H1 (cell line): ENCODE measurements around the gene SNX27. TPM values are rescaled to one million over a fixed set of nuclear protein-coding genes. Genes with fewer than 3 reads are reported as not detected.

Experiments
- CTCF ChIA-PET: fragments of 300-600 bp; sonication (Branson Sonifier 250); formaldehyde crosslinking; loops from one replicate; lab custom pipeline; 2021; ENCODE audit not compliant: partially characterized antibody; lab: Charles Lee
- POLR2A ChIA-PET: fragments of 300-600 bp; sonication (Branson Sonifier 250); formaldehyde crosslinking; loops from one replicate; lab custom pipeline; 2021; ENCODE audit warnings: inconsistent platforms; ENCODE audit not compliant: partially characterized antibody; lab: Charles Lee
- DNase-seq, 2 experiments: peaks; one replicate each; pipeline versions ENCODE4 v3.0.0 to v3.0.0-alpha.2; 2010 to 2022; ENCODE audit warnings: low spot score in 2 of 2, low read depth in 1 of 2, mixed read lengths in 1 of 2
- FAIRE-seq: peaks from 2 replicates; lab custom pipeline; 2011; peaks lifted over from hg19 to GRCh38; lab: Jason Lieb, UNC
- H2AFZ ChIP-seq: 2 replicates; pipeline ENCODE4 v1.8.1; 2012; ENCODE audit warnings: low read length, inconsistent platforms
- H2AK5ac ChIP-seq: 2 replicates; pipeline ENCODE4 v1.6.1; 2013; ENCODE audit warnings: low read depth, low read length
- H2BK120ac ChIP-seq: replicated peaks from 2 replicates; pipeline ENCODE3; 2013; ENCODE audit warnings: low read depth, low read length, inconsistent platforms
- H2BK12ac ChIP-seq: 2 replicates; pipeline ENCODE4 v1.6.1; 2013; ENCODE audit warnings: low read depth, low read length
- H2BK15ac ChIP-seq: 2 replicates; pipeline ENCODE4 v1.6.1; 2013; ENCODE audit warnings: low read length
- H2BK20ac ChIP-seq: 2 replicates; pipeline ENCODE4 v1.6.1; 2013; ENCODE audit warnings: low read length
- H2BK5ac ChIP-seq: 2 replicates; pipeline ENCODE4 v1.6.1; 2013; ENCODE audit warnings: low read depth, low read length
- H3K14ac ChIP-seq: 2 replicates; pipeline ENCODE4 v1.6.1; 2013; ENCODE audit warnings: inconsistent platforms; ENCODE audit not compliant: insufficient read length
- H3K18ac ChIP-seq: 2 replicates; pipeline ENCODE4 v1.6.1; 2013; ENCODE audit warnings: low read length; ENCODE audit errors: extremely low read depth
- H3K23ac ChIP-seq: 2 replicates; pipeline ENCODE4 v1.6.1; 2013; ENCODE audit warnings: inconsistent platforms; ENCODE audit not compliant: insufficient read length
- H3K23me2 ChIP-seq: 2 replicates; pipeline ENCODE4 v1.6.1; 2013; ENCODE audit warnings: low read depth, low read length
- H3K27ac ChIP-seq: 2 replicates; pipeline ENCODE4 v1.6.1; 2011; ENCODE audit warnings: low read depth, low read length, inconsistent platforms
- H3K27me3 ChIP-seq, 4 experiments: replicated peaks in 1 of 4; 1 replicate in 1 of 4; 2 replicates in 3 of 4; pipeline versions ENCODE4 v1.6.1 to v1.8.1; 2011 to 2013; ENCODE audit warnings: low read length in 3 of 4, mild to moderate bottlenecking in 3 of 4, inconsistent platforms in 2 of 4, mixed read lengths in 2 of 4, moderate library complexity in 1 of 4; ENCODE audit not compliant: control insufficient read depth in 3 of 4, insufficient read depth in 3 of 4; ENCODE audit errors: extremely low read depth in 1 of 4
- H3K36me3 ChIP-seq, 4 experiments: 2 replicates each; pipeline versions ENCODE4 v1.6.1 to v1.8.1; 2011 to 2013; ENCODE audit warnings: mild to moderate bottlenecking in 4 of 4, low read length in 3 of 4, moderate library complexity in 2 of 4, control low read depth in 1 of 4, inconsistent platforms in 1 of 4; ENCODE audit not compliant: insufficient read depth in 4 of 4, control insufficient read depth in 2 of 4
- H3K4ac ChIP-seq: replicated peaks from 2 replicates; pipeline ENCODE3; 2013; ENCODE audit warnings: low read length, low read depth, mixed read lengths, inconsistent platforms; ENCODE audit not compliant: insufficient read length
- H3K4me1 ChIP-seq, 4 experiments: replicated peaks in 1 of 4; 1 replicate in 1 of 4; 2 replicates in 3 of 4; pipeline versions ENCODE4 v1.6.1 to v1.8.1; 2011 to 2013; ENCODE audit warnings: low read length in 3 of 4, inconsistent platforms in 2 of 4, mixed read lengths in 1 of 4; ENCODE audit not compliant: insufficient read depth in 4 of 4, control insufficient read depth in 3 of 4
- H3K4me2 ChIP-seq, 2 experiments: 2 replicates each; pipeline versions ENCODE4 v1.6.1 to v1.8.1; 2011 to 2013; ENCODE audit warnings: low read depth in 2 of 2, low read length in 2 of 2, control low read depth in 1 of 2, inconsistent platforms in 1 of 2, mild to moderate bottlenecking in 1 of 2; ENCODE audit not compliant: insufficient read depth in 1 of 2
- H3K4me3 ChIP-seq, 4 experiments: fragments of 200-600, 300-600 bp in 1 of 4; sonication (generic), shearing (Covaris generic), sonication (Bioruptor Twin) in 1 of 4; 2 replicates each; pipeline versions ENCODE4 v1.5.1 to v1.8.1; 2011 to 2016; ENCODE audit warnings: low read length in 4 of 4, low read depth in 3 of 4, control low read depth in 2 of 4, inconsistent platforms in 2 of 4, mild to moderate bottlenecking in 2 of 4, mixed read lengths in 1 of 4, moderate library complexity in 1 of 4; ENCODE audit not compliant: insufficient read depth in 2 of 4; ENCODE audit errors: extremely low read depth in 1 of 4
- H3K56ac ChIP-seq: replicated peaks from 2 replicates; pipeline ENCODE3; 2013; ENCODE audit warnings: low read depth, mild to moderate bottlenecking, mixed read lengths, low read length, inconsistent platforms; ENCODE audit not compliant: insufficient read length
- H3K79me1 ChIP-seq: 2 replicates; pipeline ENCODE4 v1.6.1; 2013; ENCODE audit warnings: low read depth, low read length, control low read depth
- H3K79me2 ChIP-seq, 2 experiments: 2 replicates each; pipeline versions ENCODE4 v1.6.1 to v1.8.1; 2012 to 2013; ENCODE audit warnings: low read length in 2 of 2, mild to moderate bottlenecking in 2 of 2, inconsistent platforms in 1 of 2; ENCODE audit not compliant: insufficient read depth in 2 of 2, control insufficient read depth in 1 of 2
- H3K9ac ChIP-seq, 4 experiments: replicated peaks in 1 of 4; 1 replicate in 1 of 4; 2 replicates in 3 of 4; pipeline versions ENCODE4 v1.6.1 to v1.8.1; 2011 to 2013; ENCODE audit warnings: low read depth in 3 of 4, low read length in 3 of 4, control low read depth in 2 of 4, mild to moderate bottlenecking in 2 of 4, moderate library complexity in 2 of 4, inconsistent platforms in 1 of 4; ENCODE audit errors: extremely low read depth in 1 of 4
- H3K9me3 ChIP-seq, 2 experiments: 2 replicates each; pipeline versions ENCODE4 v1.6.1 to v1.8.1; 2012 to 2013; ENCODE audit warnings: mild to moderate bottlenecking in 2 of 2, moderate library complexity in 2 of 2, control low read depth in 1 of 2, inconsistent platforms in 1 of 2, low read depth in 1 of 2, low read length in 1 of 2, mixed read lengths in 1 of 2; ENCODE audit not compliant: insufficient read depth in 2 of 2
- H4K20me1 ChIP-seq, 2 experiments: replicated peaks in 1 of 2; 2 replicates each; pipeline versions ENCODE3 to v1.8.1; 2011 to 2013; ENCODE audit warnings: inconsistent platforms in 2 of 2, low read length in 2 of 2, mild to moderate bottlenecking in 1 of 2; ENCODE audit not compliant: insufficient read depth in 2 of 2, control insufficient read depth in 1 of 2
- H4K5ac ChIP-seq: 2 replicates; pipeline ENCODE4 v1.6.1; 2013; ENCODE audit warnings: low read length, low read depth, mixed read lengths, inconsistent platforms; ENCODE audit not compliant: insufficient read length
- H4K8ac ChIP-seq: 2 replicates; pipeline ENCODE4 v1.8.0; 2013; ENCODE audit warnings: mild to moderate bottlenecking, moderate library complexity, low read length, inconsistent platforms; ENCODE audit not compliant: insufficient read depth; ENCODE audit errors: extremely low read depth
- H4K91ac ChIP-seq: replicated peaks from 2 replicates; pipeline ENCODE3; 2013; ENCODE audit warnings: low read length, mixed read lengths, inconsistent platforms; ENCODE audit not compliant: insufficient read length
- BACH1 ChIP-seq: IDR thresholded peaks from 2 replicates; pipeline ENCODE4 v1.6.1; 2012; ENCODE audit warnings: low read length, improper control_type of control experiment
- BRCA1 ChIP-seq: IDR thresholded peaks from 2 replicates; pipeline ENCODE4 v1.6.1; 2012; ENCODE audit warnings: low read depth, low read length, improper control_type of control experiment
- CBX8 ChIP-seq: fragments of 300-800, 300-1000 bp; sonication (generic); IDR thresholded peaks from 2 replicates; pipeline ENCODE4 v1.7.1; 2016; ENCODE audit warnings: low read depth, low read length, borderline replicate concordance
- CREB1 ChIP-seq: IDR thresholded peaks from 2 replicates; pipeline ENCODE4 v1.6.1; 2012; ENCODE audit warnings: inconsistent platforms
- HDAC2 ChIP-seq, 2 experiments: fragments of 300-600 bp in 1 of 2; sonication (generic) in 1 of 2; IDR thresholded peaks; 2 replicates each; pipeline ENCODE4 v1.6.1; 2011 to 2012; ENCODE audit warnings: low read depth in 2 of 2, low read length in 2 of 2, mild to moderate bottlenecking in 2 of 2, moderate library complexity in 2 of 2, borderline replicate concordance in 1 of 2, inconsistent platforms in 1 of 2
- JUND ChIP-seq: IDR thresholded peaks from 2 replicates; pipeline ENCODE4 v1.6.1; 2011; ENCODE audit warnings: mild to moderate bottlenecking, improper control_type of control experiment, low read length
- MAFK ChIP-seq: IDR thresholded peaks from 2 replicates; pipeline ENCODE4 v1.6.1; 2012; ENCODE audit warnings: low read depth, mild to moderate bottlenecking, improper control_type of control experiment, low read length
- POLR2AphosphoS5 ChIP-seq: IDR thresholded peaks from 2 replicates; pipeline ENCODE4 v1.6.1; 2011; ENCODE audit warnings: low read depth, low read length
- RFX5 ChIP-seq: IDR thresholded peaks from 2 replicates; pipeline ENCODE4 v1.6.1; 2011; ENCODE audit warnings: low read depth, low read length, improper control_type of control experiment, borderline replicate concordance
- SAP30 ChIP-seq: fragments of 300-600 bp; sonication (generic); IDR thresholded peaks from 2 replicates; pipeline ENCODE4 v1.7.1; 2012; ENCODE audit warnings: low read length, moderate library complexity, mild to moderate bottlenecking, inconsistent platforms; ENCODE audit not compliant: insufficient read depth, insufficient replicate concordance
- SP2 ChIP-seq: IDR thresholded peaks from 2 replicates; pipeline ENCODE4 v1.6.1; 2012; ENCODE audit warnings: mild to moderate bottlenecking, low read length, inconsistent platforms
- SUZ12 ChIP-seq: fragments of 200-600 bp; sonication (generic); IDR thresholded peaks from 2 replicates; pipeline ENCODE4 v1.6.1; 2012; ENCODE audit warnings: mild to moderate bottlenecking, inconsistent platforms, low read length, moderate library complexity, mixed read lengths
- ZNF274 ChIP-seq: IDR thresholded peaks from 2 replicates; pipeline ENCODE4 v1.7.0; 2012; ENCODE audit warnings: low read length, borderline replicate concordance; ENCODE audit errors: extremely low read depth
- WGBS, 2 experiments: shearing (Covaris generic) in 1 of 2; methylation state at CpG; one replicate each; pipeline versions ENCODE4 v1.1.6 to v1.1.7; 2013 to 2015; ENCODE audit warnings: low lambda C conversion rate in 2 of 2, mixed read lengths in 2 of 2, inconsistent platforms in 1 of 2, low coverage in 1 of 2, missing lambda C conversion rate in 1 of 2; ENCODE audit not compliant: insufficient replicate concordance in 2 of 2, insufficient coverage in 1 of 2, insufficient read length in 1 of 2; ENCODE audit errors: extremely low coverage in 1 of 2, missing lambda C conversion rate in 1 of 2; 5-methylcytosine and 5-hydroxymethylcytosine counted together
- polyA plus RNA-seq, 7 experiments: library from polyadenylated mRNA; depleted of rRNA in 3 of 7; stranded (reverse) in 5 of 7; unstranded in 2 of 7; fragments of >200 nt in 5 of 7; fragments of 200-250 nt in 2 of 7; gene quantifications; 1 replicate in 5 of 7; 2 replicates in 1 of 7; 4 replicates in 1 of 7; pipeline versions ENCODE4 v1.2.1 to v1.2.3, GENCODE V29; 2011 to 2013; ENCODE audit warnings: missing spikeins in 2 of 7, mixed read lengths in 2 of 7
- total RNA-seq: library from RNA; stranded (reverse); fragmentation: NEBNext Ultra II Directional; extraction: Animal tissue kit (Norgen Biotek cat#: 25700); gene quantifications from 2 replicates; pipeline ENCODE4 v1.2.1, GENCODE V29; 2021
- TF ChIP-seq, protein P1 (sequence below): IDR thresholded peaks from 2 replicates; pipeline ENCODE4 v1.6.1; 2012; ENCODE audit warnings: inconsistent platforms

SNX27 gene
- total and polyA plus RNA-seq, 2 of the 8 experiments (the other 6 are each of a cell fraction or from before 2014, with no cell fraction given): 23.4 to 65.4 TPM

DNA sequence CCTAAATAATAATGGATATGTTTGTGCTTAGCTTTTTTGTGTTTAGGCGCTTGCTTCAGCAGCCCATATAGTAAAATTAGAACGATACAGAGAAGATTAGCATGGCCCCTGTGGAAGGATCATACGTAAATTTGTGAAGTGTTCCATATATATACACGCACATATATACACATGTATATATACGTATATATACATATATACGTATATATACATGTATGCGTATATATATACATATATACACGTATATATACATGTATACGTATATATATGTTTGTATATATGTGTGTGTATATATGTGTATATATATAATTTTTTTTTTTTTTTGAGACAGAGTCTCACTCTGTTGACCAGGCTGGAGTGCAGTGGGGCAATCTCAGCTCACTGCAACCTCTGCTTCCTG is 17.4 kb downstream of the SNX27 start:
- H3K4me1 ChIP-seq: peaks cover 0 to 5% (median 0%) of the 10 kb centered on the region in 4 experiments; a peak in 1 of 7 replicates
- H3K4me2 ChIP-seq: no peak overlapping the region
- H4K91ac ChIP-seq: no peak overlapping the region
- H4K5ac ChIP-seq: no peak overlapping the region
- no peaks in the 10 kb centered on the region for H3K9me3 ChIP-seq
- no peak overlapping the region for H2BK20ac ChIP-seq
- no peak overlapping the region for H3K56ac ChIP-seq
- H4K8ac ChIP-seq: no peak overlapping the region
- H3K9ac ChIP-seq: no peak overlapping the region
- no peaks in the 10 kb centered on the region for H3K27me3 ChIP-seq
- POLR2A ChIA-PET: interaction anchor here (1.4 kb wide), 1 partner anchor 14 kb away, joined by 4 read pairs; no protein-coding TSS in a partner anchor
- H3K23me2 ChIP-seq: no peaks in the 10 kb centered on the region
- no peak overlapping the region for H2BK120ac ChIP-seq
- 77% methylated on average over 9 of the region's 9 CpGs; no CpG with 5 or more reads in 1 of the 2 experiments for WGBS, 2 experiments
- H2BK5ac ChIP-seq: no peak overlapping the region
- no peaks in the 10 kb centered on the region; a peak in 1 of 8 replicates for H3K36me3 ChIP-seq
- CTCF ChIA-PET: interaction anchor here (0.6 kb wide), 1 partner anchor 152 kb away, joined by 3 read pairs; no protein-coding TSS in a partner anchor
- H3K23ac ChIP-seq: no peak overlapping the region
- no peak overlapping the region for H2AFZ ChIP-seq
- H3K27ac ChIP-seq: no peak overlapping the region
- no peak overlapping the region for H2BK12ac ChIP-seq
- H2AK5ac ChIP-seq: no peak overlapping the region
- H3K4me3 ChIP-seq: no peak overlapping the region
- no peak overlapping the region for H3K18ac ChIP-seq
- peaks cover 0 to 48% of the 10 kb centered on the region in 2 experiments; a peak in 2 of 4 replicates for H3K79me2 ChIP-seq
- H3K79me1 ChIP-seq: no peaks in the 10 kb centered on the region; the same call in 1 of the 2 replicates
- H3K14ac ChIP-seq: no peak overlapping the region
- peaks cover 0 to 2% of the 10 kb centered on the region in 2 experiments for H4K20me1 ChIP-seq
- DNase-seq (no peak), FAIRE-seq (no peak)
- H3K4ac ChIP-seq: no peak overlapping the region
- no peak overlapping the region for H2BK15ac ChIP-seq
- no peak for TF ChIP-seq CREB1
- no peak for TF ChIP-seq SAP30
- TF ChIP-seq, protein P1, sequence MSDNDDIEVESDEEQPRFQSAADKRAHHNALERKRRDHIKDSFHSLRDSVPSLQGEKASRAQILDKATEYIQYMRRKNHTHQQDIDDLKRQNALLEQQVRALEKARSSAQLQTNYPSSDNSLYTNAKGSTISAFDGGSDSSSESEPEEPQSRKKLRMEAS: no peak
- TF ChIP-seq BRCA1: no peak
- no peak for TF ChIP-seq JUND
- no peak for TF ChIP-seq SUZ12
- TF ChIP-seq ZNF274: no peak
- no peak for TF ChIP-seq RFX5
- TF ChIP-seq MAFK: no peak
- no peak for TF ChIP-seq POLR2AphosphoS5
- no peak for TF ChIP-seq SP2
- TF ChIP-seq CBX8: no peak
- TF ChIP-seq BACH1: no peak
- TF ChIP-seq HDAC2 (IDR thresholded peaks at IDR 0.05; ENCODE audit: borderline replicate concordance in 1 of 2, low read depth in 2 of 2, low read length in 2 of 2): no peak
